HG02840 (cell line): ENCODE measurements around the gene CHRNB2.
"Not testable (repeated sequence)": the region's sequence is repeated elsewhere in the genome, so short reads cannot be mapped to it uniquely, and the experiment has no call there.

Source experiments
- ATAC-seq: cut with Tn5 transposase; IDR thresholded peaks from one replicate; pipeline ENCODE4 v1.9.1; 2021; ENCODE audit warnings: mild to moderate bottlenecking, moderate library complexity, moderate number of reproducible peaks; ENCODE audit not compliant: unreplicated experiment, low FRiP score

Gene CHRNB2, protein sequence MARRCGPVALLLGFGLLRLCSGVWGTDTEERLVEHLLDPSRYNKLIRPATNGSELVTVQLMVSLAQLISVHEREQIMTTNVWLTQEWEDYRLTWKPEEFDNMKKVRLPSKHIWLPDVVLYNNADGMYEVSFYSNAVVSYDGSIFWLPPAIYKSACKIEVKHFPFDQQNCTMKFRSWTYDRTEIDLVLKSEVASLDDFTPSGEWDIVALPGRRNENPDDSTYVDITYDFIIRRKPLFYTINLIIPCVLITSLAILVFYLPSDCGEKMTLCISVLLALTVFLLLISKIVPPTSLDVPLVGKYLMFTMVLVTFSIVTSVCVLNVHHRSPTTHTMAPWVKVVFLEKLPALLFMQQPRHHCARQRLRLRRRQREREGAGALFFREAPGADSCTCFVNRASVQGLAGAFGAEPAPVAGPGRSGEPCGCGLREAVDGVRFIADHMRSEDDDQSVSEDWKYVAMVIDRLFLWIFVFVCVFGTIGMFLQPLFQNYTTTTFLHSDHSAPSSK

GRCh38 chr1:154567386-154568156 is at the start of gene CHRNB2:
CHRNB2 (plus strand) TSS chr1:154567778; CDS start chr1:154568045, 267 bp downstream.
- no peak for ATAC-seq

GRCh38 chr1:154519591-154519991 is 48.0 kb upstream of the CHRNB2 start:
- no peak for ATAC-seq

GRCh38 chr1:154520333-154520732 is 47.2 kb upstream of the CHRNB2 start:
- no peak for ATAC-seq

GRCh38 chr1:154521695-154522094 is 45.9 kb upstream of the CHRNB2 start:
- no peak for ATAC-seq

DNA sequence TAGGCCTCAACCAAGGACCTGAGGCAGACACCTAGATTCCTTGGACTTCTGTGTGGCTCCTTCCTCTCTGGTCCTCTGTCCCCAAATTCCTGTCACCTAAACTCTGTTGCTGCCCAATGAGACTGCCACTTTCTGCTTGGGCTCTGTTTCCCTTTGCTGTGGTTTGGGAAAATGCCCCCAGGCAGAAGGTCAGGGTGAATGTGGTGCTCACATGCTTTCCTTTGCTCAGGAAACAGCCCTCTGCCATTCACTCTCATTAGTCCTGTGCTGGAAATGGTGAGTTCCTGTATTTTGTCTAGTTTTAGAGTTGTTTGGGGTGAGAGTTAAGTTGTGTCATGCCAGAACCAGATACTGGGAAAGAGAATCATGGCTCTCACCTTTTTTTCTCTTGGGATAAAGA is 42.7 kb upstream of the CHRNB2 start:
- ATAC-seq, result no peak

GRCh38 chr1:154527192-154527591 is 40.4 kb upstream of the CHRNB2 start:
- ATAC-seq, result no peak

DNA sequence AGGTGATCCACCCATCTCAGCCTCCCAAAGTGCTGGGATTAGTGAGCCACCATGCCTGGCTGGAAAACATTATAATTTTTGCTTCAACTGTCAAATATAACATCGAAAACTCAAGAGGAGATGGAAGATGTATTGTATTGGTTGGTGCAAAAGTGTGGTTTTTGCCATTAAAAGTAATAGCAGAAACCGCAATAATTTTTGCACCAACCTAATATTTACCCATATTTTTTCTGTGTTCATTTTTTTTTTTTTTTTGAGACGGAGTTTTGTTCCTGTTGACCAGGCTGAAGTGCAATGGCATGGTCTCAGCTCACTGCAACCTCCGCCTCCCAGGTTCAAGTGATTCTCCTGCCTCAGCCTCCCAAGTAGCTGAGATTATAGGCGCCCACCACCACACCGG is 38.3 kb upstream of the CHRNB2 start:
- ATAC-seq, result no peak

DNA sequence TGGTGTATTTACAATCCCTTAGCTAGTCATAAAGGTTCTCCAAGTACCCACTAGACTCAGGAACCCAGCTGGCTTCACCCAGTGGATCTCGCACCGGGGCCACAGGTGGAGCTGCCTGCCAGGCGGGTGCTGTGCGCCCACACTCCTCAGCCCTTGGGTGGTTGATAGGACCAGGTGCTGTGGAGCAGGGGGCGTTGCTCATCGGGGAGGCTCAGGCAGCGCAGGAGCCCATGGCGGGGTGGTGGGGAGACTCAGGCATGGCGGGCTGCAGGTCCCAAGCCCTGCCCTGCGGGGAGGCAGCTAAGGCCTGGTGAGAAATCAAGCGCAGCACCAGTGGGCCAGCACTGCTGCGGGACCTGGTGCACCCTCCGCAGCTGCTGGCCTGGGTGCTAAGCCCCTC is 35.6 kb upstream of the CHRNB2 start:
- not testable (repeated sequence) for ATAC-seq

DNA sequence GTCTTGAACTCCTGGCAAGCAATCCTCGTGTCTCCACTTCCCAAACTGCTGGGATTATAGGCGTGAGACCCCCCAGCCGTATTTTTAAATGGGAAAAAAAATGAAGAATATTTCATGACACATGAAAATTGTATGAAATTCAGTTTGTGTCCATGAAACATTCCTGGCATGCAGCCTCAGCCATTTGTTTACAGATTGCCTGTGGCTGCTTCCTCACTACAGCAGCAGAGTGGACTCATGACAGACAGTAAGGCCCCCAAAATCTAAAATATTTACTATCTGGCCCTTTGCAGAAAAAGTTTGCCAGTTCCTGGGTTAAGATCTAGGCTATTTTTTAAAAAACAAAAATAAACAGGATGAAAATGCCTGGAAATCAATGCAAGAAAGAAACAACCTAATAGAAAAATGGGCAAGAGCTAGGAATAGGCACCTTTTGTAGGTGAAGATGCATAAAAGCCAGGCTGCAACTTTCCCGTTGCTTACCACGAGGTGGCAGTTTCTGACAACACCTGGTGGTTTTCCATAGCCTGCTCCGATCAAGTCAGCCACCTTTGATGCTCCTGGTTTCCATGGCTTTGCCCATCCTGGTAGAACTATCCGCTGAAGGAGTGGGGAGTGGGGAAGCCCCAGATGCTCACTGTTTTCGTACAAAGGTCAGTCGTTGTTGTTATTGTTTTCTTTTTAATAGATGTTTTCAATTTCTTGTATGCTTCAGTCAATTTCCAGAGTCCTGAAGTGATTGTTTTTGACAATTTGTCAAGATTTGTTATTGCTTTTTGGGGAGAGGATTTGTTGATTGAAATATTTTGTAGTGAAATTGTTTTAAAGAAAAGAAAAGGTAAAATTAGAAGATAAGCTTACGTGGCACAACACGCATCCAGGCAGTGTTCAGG is 33.4 kb upstream of the CHRNB2 start:
- ATAC-seq, result no peak

- ATAC-seq, result no peak
These were observed 31.0 kb upstream of the CHRNB2 start for GRCh38 chr1:154536570-154536969.

DNA sequence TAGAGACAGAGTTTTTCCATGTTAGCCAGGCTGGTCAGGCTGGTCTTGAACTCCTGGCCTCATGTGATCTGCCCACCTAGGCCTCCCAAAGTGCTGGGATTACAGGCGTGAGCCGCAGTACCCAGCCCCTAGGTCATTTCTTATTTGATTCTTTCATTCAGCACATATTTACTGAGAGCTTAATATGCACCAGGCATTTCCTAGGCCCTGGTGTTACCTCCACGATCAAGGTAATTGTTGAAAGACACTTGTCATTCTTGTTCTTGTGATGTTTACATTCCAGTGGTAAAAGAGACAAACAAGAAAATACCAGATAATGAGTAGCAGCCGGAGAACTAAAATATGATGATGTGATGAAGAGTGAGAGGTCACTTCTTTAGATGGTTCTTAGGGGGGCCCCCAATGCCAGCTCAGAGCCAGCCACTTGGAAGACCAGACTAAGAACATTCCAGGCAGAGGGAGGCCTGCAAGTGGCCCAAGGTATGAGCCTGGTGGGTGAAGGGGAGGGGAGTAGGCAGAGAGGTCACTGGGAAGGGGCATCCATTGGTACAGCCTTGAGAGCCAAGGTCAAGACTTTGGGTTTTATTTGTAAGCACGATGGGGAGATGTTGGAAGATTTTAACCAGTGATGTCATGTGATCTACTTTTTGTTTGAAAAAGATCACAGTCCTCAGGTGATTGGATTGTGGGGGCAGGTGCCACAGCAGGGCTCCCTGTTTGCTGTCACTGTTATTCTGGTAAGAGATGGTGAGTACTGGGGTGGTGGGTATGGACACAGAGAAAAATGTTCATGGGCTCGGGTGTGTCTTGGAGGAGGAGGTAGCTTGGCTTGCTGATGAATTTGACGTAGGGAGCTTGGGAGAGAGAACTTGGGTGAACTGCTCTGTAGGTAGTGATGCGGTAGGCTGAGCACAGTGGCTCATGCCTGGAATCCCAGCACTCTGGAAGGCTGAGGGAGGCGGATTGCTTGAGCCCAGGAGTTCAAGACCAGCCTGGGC is 27.8 kb upstream of the CHRNB2 start:
- no peak for ATAC-seq

GRCh38 chr1:154541231-154541630 is 26.3 kb upstream of the CHRNB2 start:
- ATAC-seq, result no peak

DNA sequence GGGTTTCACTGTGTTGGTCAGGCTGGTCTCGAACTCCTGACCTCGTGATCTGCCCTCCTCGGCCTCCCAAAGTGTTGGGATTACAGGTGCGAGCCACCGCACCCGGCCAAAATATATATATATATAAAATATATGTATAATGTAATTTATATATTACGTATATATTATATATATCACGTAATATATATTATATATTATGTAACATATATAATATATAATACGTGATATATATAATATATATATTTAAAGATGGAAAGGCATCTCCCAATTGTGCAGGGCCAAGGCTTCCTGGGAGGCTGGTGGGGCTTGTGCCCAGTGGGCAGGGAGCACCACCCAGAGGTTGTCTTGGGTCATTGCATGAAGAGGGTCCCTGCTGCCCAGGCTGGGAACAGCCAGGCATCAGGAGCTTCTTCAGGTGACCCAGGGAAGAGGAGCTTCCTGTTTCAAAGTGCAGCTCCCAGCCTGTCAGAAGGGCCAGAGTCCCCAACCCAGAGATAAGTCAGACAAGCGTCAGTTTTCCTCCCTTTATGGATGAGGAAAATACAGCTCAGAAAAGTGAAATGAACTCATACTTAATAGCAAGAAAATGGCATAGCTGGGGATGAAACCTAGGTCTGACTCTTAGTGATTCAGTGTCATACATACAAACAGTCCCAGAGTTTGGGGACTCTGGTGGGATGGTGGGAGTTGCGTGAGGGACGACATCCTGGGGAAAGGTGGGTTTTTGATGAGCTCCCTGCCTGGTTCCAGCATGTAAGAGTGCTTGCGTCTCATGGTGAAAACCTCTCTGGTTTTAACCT is 21.1 kb upstream of the CHRNB2 start:
- no peak for ATAC-seq

DNA sequence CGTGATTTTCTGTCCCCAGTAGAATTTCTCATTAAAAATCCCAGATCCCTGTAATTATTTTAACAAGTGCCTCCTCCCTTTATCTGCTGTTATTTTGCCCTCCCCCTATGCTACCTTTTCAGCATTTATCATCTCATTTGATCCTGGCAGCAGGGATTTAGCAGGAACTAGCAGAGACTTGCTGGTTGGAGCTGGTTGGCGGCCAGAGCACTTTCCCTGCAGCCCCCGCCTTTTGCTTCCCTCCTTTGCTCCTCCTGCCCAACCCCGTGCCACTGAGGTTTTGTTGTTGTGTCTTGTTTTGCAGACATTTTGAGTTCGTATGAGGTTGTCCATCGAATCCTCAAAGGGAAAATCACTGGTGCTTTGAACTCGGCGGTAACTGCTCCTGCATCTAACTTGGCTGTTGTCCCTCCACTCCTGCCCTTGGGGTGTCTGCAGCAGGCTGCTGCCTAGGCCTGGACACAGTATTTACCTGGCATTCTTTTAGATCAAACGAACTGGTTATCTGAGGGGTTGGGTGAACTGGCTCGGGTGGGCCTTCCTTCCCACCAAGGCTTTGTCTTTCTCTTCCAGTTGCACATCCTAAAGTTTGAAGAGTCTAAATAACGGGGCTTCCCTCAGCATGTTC is 20.4 kb upstream of the CHRNB2 start:
- no peak for ATAC-seq

- ATAC-seq, result no peak
These were observed 19.6 kb upstream of the CHRNB2 start for GRCh38 chr1:154548028-154548427.

- ATAC-seq, result no peak
These were observed 18.3 kb upstream of the CHRNB2 start for GRCh38 chr1:154549202-154549770.

GRCh38 chr1:154550070-154550469 is 17.5 kb upstream of the CHRNB2 start:
- no peak for ATAC-seq

DNA sequence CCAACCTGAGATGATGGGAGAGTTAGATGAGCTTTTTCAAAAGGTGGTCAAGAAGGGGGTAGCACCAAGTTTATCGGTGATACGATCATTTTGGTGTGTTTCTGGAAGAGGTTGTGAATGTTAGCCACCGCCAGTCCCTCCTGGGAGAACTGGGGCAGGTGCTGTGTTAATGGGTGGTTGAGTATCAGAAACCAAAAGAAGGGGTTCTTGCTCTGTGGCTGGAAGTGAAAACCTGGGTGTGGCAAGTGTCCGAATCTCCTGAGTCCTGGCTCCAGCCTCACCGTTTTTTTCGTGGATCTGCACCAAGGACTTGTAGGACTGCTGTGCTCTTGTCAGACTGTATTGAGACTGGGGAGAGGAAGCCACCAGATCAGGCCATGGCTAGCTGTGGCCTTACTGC is 16.9 kb upstream of the CHRNB2 start:
- no peak for ATAC-seq
